H9 (cell line): ENCODE measurements around the gene UPF2. TPM values are rescaled to one million over a fixed set of nuclear protein-coding genes. Genes with fewer than 3 reads are reported as not detected.

Source experiments
- DNase-seq: peaks from one replicate; pipeline ENCODE4 v3.0.0-alpha.2; 2017
- H2AFZ ChIP-seq: one replicate; pipeline ENCODE4 v1.6.1; 2013; ENCODE audit warnings: mild to moderate bottlenecking, low read length, control low read depth, moderate library complexity
- H2AK5ac ChIP-seq: 2 replicates; pipeline ENCODE4 v1.6.1; 2013; ENCODE audit warnings: low read length, control low read depth, mixed read lengths; ENCODE audit not compliant: insufficient read length
- H2BK120ac ChIP-seq: one replicate; pipeline ENCODE4 v1.6.1; 2013; ENCODE audit warnings: low read depth, mild to moderate bottlenecking, low read length, control low read depth, inconsistent platforms; ENCODE audit not compliant: poor library complexity, severe bottlenecking
- H2BK12ac ChIP-seq: 2 replicates; pipeline ENCODE4 v1.6.1; 2013; ENCODE audit warnings: low read length, control low read depth, mixed read lengths, low read depth; ENCODE audit not compliant: insufficient read length
- H2BK15ac ChIP-seq: 2 replicates; pipeline ENCODE4 v1.6.1; 2013; ENCODE audit warnings: low read depth, low read length, control low read depth
- H2BK20ac ChIP-seq: one replicate; pipeline ENCODE4 v1.6.1; 2013; ENCODE audit warnings: low read depth, mild to moderate bottlenecking, low read length, control low read depth, inconsistent platforms; ENCODE audit not compliant: poor library complexity, severe bottlenecking
- H2BK5ac ChIP-seq: 2 replicates; pipeline ENCODE4 v1.6.1; 2013; ENCODE audit warnings: low read length, control low read depth, mixed read lengths; ENCODE audit not compliant: insufficient read length
- H3K14ac ChIP-seq: 2 replicates; pipeline ENCODE4 v1.6.1; 2013; ENCODE audit warnings: low read length, control low read depth; ENCODE audit not compliant: insufficient read depth
- H3K18ac ChIP-seq: 2 replicates; pipeline ENCODE4 v1.6.1; 2013; ENCODE audit warnings: low read depth, mild to moderate bottlenecking, mixed read lengths, low read length, control low read depth; ENCODE audit not compliant: insufficient read length
- H3K23ac ChIP-seq: 2 replicates; pipeline ENCODE4 v1.6.1; 2013; ENCODE audit warnings: low read length, control low read depth, mixed read lengths, low read depth; ENCODE audit not compliant: insufficient read length
- H3K23me2 ChIP-seq: 2 replicates; pipeline ENCODE4 v1.6.1; 2013; ENCODE audit warnings: low read depth, mild to moderate bottlenecking, mixed read lengths, low read length, control low read depth; ENCODE audit not compliant: insufficient read length, poor library complexity, severe bottlenecking
- H3K27ac ChIP-seq: 2 replicates; pipeline ENCODE4 v1.5.1; 2013; ENCODE audit warnings: low read length, control low read depth, mixed read lengths, low read depth; ENCODE audit not compliant: insufficient read length
- H3K27me3 ChIP-seq: 2 replicates; pipeline ENCODE4 v1.6.1; 2013; ENCODE audit warnings: low read length, control low read depth, inconsistent platforms; ENCODE audit not compliant: insufficient read depth
- H3K4ac ChIP-seq: 2 replicates; pipeline ENCODE4 v1.6.1; 2013; ENCODE audit warnings: low read depth, mild to moderate bottlenecking, control low read depth, inconsistent platforms, low read length, moderate library complexity
- H3K4me1 ChIP-seq: 2 replicates; pipeline ENCODE4 v1.6.1; 2013; ENCODE audit warnings: low read length, control low read depth, inconsistent platforms; ENCODE audit not compliant: insufficient read depth
- H3K4me2 ChIP-seq: 2 replicates; pipeline ENCODE4 v1.6.1; 2013; ENCODE audit warnings: low read length, control low read depth, mixed read lengths; ENCODE audit not compliant: insufficient read length, insufficient read depth
- H3K56ac ChIP-seq: 2 replicates; pipeline ENCODE4 v1.6.1; 2013; ENCODE audit warnings: low read depth, mild to moderate bottlenecking, mixed read lengths, low read length, control low read depth; ENCODE audit not compliant: insufficient read length
- H3K79me1 ChIP-seq: 2 replicates; pipeline ENCODE4 v1.6.1; 2013; ENCODE audit warnings: low read depth, mild to moderate bottlenecking, moderate library complexity, low read length, control low read depth, inconsistent platforms; ENCODE audit not compliant: insufficient read depth, poor library complexity, severe bottlenecking
- H3K79me2 ChIP-seq: 2 replicates; pipeline ENCODE4 v1.6.1; 2013; ENCODE audit warnings: low read length, control low read depth, inconsistent platforms; ENCODE audit not compliant: insufficient read depth
- H3K9ac ChIP-seq: 2 replicates; pipeline ENCODE4 v1.6.1; 2013; ENCODE audit warnings: low read length, control low read depth, mixed read lengths; ENCODE audit not compliant: insufficient read length; ENCODE audit errors: extremely low read depth
- H3K9me3 ChIP-seq: one replicate; pipeline ENCODE4 v1.6.1; 2013; ENCODE audit warnings: low read depth, low read length, inconsistent platforms; ENCODE audit not compliant: control insufficient read depth
- H3T11ph ChIP-seq: one replicate; pipeline ENCODE4 v1.6.1; 2013; ENCODE audit warnings: mild to moderate bottlenecking, low read length, control low read depth, inconsistent platforms
- H4K20me1 ChIP-seq: one replicate; pipeline ENCODE4 v1.6.1; 2013; ENCODE audit not compliant: control insufficient read depth, insufficient read length, insufficient read depth
- H4K5ac ChIP-seq: 2 replicates; pipeline ENCODE4 v1.6.1; 2013; ENCODE audit warnings: low read depth, mild to moderate bottlenecking, mixed read lengths, low read length, control low read depth; ENCODE audit not compliant: insufficient read length
- H4K8ac ChIP-seq: replicated peaks from 2 replicates; pipeline ENCODE4 v1.6.1; 2013; ENCODE audit warnings: low read length, control low read depth, mixed read lengths, low read depth; ENCODE audit not compliant: insufficient read length
- H4K91ac ChIP-seq: 2 replicates; pipeline ENCODE4 v1.6.1; 2013; ENCODE audit warnings: low read depth, mild to moderate bottlenecking, moderate library complexity, mixed read lengths, low read length, control low read depth; ENCODE audit not compliant: insufficient read length
- H3K27ac Mint-ChIP-seq, 3 experiments: 2 replicates in 2 of 3; 3 replicates in 1 of 3; pipeline ENCODE4 v1.8.0; 2020 to 2021; ENCODE audit warnings: mixed read lengths in 3 of 3, mild to moderate bottlenecking in 1 of 3, moderate library complexity in 1 of 3
- H3K27me3 Mint-ChIP-seq: 2 replicates; pipeline ENCODE4 v1.8.0; 2021; ENCODE audit warnings: low read depth, mild to moderate bottlenecking, moderate library complexity, mixed read lengths
- H3K36me3 Mint-ChIP-seq, 3 experiments: 2 replicates in 2 of 3; 3 replicates in 1 of 3; pipeline ENCODE4 v1.8.0; 2020 to 2021; ENCODE audit warnings: low read depth in 3 of 3, mixed read lengths in 3 of 3; ENCODE audit not compliant: insufficient read depth in 1 of 3
- H3K4me1 Mint-ChIP-seq, 2 experiments: 2 replicates each; pipeline ENCODE4 v1.8.0; 2020; ENCODE audit warnings: mixed read lengths in 2 of 2
- H3K4me3 Mint-ChIP-seq, 2 experiments: 2 replicates in 1 of 2; 3 replicates in 1 of 2; pipeline ENCODE4 v1.8.0; 2020 to 2021; ENCODE audit warnings: mild to moderate bottlenecking in 2 of 2, mixed read lengths in 2 of 2, moderate library complexity in 1 of 2
- H3K9me3 Mint-ChIP-seq, 2 experiments: 2 replicates in 1 of 2; 3 replicates in 1 of 2; pipeline ENCODE4 v1.8.0; 2020; ENCODE audit warnings: mild to moderate bottlenecking in 2 of 2, mixed read lengths in 2 of 2, moderate library complexity in 1 of 2
- WGBS: extraction: QIAGEN DNeasy Blood & Tissue Kit; methylation state at CpG from one replicate; pipeline ENCODE4 v1.1.7; 2013; ENCODE audit warnings: missing lambda C conversion rate, low lambda C conversion rate, mixed read lengths; ENCODE audit not compliant: insufficient read length; ENCODE audit errors: extremely low coverage; 5-methylcytosine and 5-hydroxymethylcytosine counted together
- total RNA-seq: library from RNA; stranded (reverse); gene quantifications from 2 replicates; pipeline ENCODE4 v1.2.1, GENCODE V29; 2021
- TF ChIP-seq, protein P1 (sequence below): fragments of 200-600 bp; sonication (generic); conservative IDR thresholded peaks from 3 replicates; pipeline ENCODE4 v1.8.0; 2021; ENCODE audit warnings: antibody characterized with exemption, mild to moderate bottlenecking

The UPF2 gene
- total RNA-seq, 1 experiment from 2014 or later = 34.1 TPM

DNA sequence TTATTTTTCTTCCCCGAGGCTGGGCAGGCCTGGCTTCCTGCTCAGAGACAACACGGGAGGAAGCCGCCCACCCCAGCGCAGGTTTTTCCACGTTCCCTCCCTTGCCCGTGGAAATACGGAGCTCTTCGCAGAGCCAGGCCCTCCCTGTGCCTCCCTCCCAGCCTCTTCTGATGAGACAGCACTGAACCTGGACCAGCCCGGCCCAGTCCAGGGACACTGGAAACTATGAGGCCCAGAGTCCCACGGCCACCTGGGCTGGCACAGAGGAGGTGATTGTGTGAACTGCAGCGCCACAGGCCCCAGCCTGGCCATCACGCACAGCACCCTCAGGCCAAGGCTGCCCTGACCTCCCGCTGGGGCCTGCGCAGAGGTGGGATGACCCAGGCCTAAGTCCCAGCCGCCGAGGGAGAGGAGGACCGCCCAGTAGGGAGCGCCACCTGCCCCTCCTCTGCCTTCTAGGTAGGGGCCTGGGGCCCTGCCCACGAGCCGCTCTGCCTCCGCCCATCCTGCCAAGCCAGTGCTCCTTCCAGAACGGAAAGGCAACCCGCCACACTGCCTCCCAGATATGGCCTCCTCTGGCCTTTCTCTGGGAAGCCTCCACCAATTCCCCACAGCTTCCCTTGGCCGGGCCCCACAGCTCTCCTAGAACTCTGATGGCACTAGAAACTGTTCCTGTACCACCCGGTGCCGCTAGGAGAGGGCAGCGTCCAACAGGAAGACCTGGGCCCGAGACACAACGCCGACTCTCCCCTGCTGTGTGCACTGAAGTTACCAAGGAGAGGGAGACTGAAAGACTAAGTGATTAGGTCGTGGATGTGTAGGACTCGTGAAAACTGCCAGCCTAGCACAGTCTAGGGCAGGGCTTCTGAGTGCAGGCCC lies 162.2 kb downstream of the UPF2 start:
- Histone ChIP-seq H2BK20ac (no peak overlapping the region), H3K23me2 (no peaks in the 10 kb centered on the region), H2AK5ac (no peak overlapping the region), H3K18ac (no peak overlapping the region), H3K9ac (no peak overlapping the region), H3K9me3 (no peaks in the 10 kb centered on the region), H3K27me3 (no peaks in the 10 kb centered on the region), H3K4ac (no peak overlapping the region), H3K14ac (no peak overlapping the region), H3K23ac (no peak overlapping the region), H2BK120ac (no peak overlapping the region), H3K56ac (no peak overlapping the region), H3T11ph (no peak overlapping the region), H2BK5ac (no peak overlapping the region), H4K91ac (no peak overlapping the region), H3K4me2 (no peak overlapping the region), H4K8ac (no peak overlapping the region), H3K79me2 (no peaks in the 10 kb centered on the region), H3K79me1 (no peaks in the 10 kb centered on the region), H3K4me1 (peaks cover 6% of the 10 kb centered on the region; the same call in 1 of the 2 replicates), H2BK12ac (no peak overlapping the region), H3K27ac (no peak overlapping the region), H2BK15ac (no peak overlapping the region), H4K5ac (no peak overlapping the region), H4K20me1 (no peaks in the 10 kb centered on the region), H2AFZ (no peak overlapping the region)
- Mint-ChIP-seq H3K4me1 (peaks cover 17 to 23% of the 10 kb centered on the region in 2 experiments), H3K9me3 (no peaks in the 10 kb centered on the region; a peak in 1 of 5 replicates), H3K4me3 (no peak overlapping the region), H3K27me3 (no peaks in the 10 kb centered on the region; the same call in 1 of the 2 replicates), H3K36me3 (no peaks in the 10 kb centered on the region), H3K27ac (peak overlapping the region in 2 of 3 experiments; percentile 57 to 92; a peak in 4 of 7 replicates)
- TF ChIP-seq, protein P1, sequence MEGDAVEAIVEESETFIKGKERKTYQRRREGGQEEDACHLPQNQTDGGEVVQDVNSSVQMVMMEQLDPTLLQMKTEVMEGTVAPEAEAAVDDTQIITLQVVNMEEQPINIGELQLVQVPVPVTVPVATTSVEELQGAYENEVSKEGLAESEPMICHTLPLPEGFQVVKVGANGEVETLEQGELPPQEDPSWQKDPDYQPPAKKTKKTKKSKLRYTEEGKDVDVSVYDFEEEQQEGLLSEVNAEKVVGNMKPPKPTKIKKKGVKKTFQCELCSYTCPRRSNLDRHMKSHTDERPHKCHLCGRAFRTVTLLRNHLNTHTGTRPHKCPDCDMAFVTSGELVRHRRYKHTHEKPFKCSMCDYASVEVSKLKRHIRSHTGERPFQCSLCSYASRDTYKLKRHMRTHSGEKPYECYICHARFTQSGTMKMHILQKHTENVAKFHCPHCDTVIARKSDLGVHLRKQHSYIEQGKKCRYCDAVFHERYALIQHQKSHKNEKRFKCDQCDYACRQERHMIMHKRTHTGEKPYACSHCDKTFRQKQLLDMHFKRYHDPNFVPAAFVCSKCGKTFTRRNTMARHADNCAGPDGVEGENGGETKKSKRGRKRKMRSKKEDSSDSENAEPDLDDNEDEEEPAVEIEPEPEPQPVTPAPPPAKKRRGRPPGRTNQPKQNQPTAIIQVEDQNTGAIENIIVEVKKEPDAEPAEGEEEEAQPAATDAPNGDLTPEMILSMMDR = peak; percentile 50
- peak; percentile 74 for DNase-seq
- WGBS = no CpG with 5 or more reads among the region's 32 CpGs
